GM19397 (cell line): ENCODE measurements around the gene ZNF93.
"Not testable (repeated sequence)": the region's sequence is repeated elsewhere in the genome, so short reads cannot be mapped to it uniquely, and the experiment has no call there.

ENCODE experiments used
- ATAC-seq: cut with Tn5 transposase; IDR thresholded peaks from one replicate; pipeline ENCODE4 v1.9.1; 2021; ENCODE audit warnings: mild to moderate bottlenecking, moderate library complexity; ENCODE audit not compliant: unreplicated experiment

ZNF93 gene

DNA sequence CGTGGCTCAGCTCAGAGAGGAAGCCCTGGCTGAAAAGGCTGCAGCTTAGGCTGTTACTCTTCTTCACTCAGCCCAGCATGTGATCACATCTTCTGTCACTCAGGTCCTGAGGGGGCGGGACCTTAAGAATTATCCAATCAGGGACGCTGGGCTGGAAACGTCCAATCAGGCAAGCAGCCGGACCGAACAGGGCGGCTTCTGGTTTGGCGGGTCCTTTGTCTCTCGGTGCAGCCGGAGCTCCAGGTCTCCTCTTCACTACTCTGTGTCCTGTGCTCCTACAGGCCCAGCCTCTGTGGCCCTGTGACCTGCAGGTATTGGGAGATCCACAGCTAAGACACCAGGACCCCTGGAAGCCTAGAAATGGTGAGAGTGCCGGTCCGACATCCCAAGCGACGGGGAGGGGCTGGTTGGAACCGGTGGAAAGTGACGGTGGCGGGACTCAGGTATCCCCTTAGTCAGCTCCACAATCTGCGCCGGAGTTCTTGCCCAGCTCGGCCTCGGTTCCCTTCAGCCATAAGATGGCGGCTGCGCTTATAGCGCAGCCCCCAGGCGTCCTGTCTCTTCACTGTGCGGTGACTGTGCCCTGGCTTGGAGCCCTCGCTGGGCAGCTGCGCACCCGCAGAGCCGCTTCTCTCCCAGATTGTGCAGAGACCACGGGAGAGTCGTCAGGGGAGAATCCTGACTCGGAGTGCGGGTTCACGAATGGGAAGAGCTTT lies at the start of gene ZNF93:
ZNF93 (plus strand) TSS at position 218 of the 716 bp plus-strand sequence; CDS start at position 361, 143 bp downstream.
- ATAC-seq = peak; percentile 96

DNA sequence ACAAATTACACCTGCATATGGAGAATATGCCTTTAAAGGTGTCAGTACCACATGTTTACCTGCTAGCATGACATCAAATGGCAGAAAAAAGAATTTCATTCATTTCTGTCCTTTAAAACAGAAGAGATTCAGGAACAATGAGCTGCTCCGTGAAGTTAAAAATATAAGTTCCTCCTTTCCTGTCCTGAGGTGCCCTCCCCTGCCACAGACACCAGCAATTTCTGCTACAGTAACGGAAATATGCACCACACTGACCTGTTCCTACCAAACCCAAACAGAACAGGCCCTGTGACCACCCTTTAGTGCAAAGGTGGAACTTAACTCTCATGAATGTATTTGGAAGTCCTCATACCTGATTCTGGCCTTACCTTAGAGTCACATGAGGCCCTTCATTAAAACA lies 49.0 kb upstream of the ZNF93 start:
- not testable (repeated sequence) for ATAC-seq

DNA sequence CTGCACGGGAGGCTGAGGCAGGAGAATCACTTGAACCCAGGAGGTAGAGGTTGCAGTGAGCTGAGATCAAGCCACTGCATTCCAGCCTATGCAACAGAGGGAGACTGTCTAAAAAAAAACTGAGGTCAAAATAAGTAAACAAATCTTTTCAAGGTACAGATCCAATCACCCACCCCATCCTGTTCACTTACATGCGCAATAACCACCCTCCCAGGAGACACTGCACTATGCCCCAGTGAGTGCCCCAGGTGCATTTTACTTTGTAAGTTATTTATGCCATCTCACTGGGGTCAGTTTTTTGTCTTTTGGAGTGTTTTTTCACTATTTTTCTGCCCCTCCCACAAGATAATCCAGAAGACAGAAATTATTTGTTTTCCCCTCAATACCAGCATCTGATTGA lies 42.0 kb upstream of the ZNF93 start:
- ATAC-seq = no peak

DNA sequence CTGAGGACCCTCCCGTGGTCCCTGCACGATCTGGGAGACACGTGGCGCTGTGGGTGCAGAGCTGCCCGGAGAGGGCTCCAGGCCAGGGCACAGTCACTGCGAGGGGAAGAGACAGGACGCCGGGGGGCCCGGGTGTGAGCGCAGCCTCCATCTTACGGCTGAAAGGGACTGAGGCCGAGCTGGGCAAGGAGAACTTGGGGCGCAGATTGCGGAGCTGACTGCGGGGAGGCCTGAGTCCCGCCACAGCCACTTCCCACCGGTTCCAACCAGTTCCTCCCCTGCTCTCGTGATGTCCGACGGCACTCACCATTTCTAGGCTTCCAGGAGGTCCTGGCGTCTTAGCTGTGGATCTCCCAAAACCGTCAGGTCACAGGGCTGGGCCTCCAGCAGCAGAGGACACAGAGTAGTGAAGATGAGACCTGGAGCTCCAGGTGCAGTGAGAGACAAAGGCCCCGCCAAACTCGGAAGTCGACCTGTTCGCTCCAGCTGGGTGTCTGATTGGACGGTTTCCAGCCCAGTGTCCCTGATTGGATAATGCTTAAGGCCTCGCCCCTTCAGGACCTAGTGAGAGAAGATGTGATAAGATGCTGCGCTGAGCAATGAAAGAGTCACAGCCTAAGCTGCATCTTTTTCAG lies 39.9 kb upstream of the ZNF93 start:
- ATAC-seq = no peak

DNA sequence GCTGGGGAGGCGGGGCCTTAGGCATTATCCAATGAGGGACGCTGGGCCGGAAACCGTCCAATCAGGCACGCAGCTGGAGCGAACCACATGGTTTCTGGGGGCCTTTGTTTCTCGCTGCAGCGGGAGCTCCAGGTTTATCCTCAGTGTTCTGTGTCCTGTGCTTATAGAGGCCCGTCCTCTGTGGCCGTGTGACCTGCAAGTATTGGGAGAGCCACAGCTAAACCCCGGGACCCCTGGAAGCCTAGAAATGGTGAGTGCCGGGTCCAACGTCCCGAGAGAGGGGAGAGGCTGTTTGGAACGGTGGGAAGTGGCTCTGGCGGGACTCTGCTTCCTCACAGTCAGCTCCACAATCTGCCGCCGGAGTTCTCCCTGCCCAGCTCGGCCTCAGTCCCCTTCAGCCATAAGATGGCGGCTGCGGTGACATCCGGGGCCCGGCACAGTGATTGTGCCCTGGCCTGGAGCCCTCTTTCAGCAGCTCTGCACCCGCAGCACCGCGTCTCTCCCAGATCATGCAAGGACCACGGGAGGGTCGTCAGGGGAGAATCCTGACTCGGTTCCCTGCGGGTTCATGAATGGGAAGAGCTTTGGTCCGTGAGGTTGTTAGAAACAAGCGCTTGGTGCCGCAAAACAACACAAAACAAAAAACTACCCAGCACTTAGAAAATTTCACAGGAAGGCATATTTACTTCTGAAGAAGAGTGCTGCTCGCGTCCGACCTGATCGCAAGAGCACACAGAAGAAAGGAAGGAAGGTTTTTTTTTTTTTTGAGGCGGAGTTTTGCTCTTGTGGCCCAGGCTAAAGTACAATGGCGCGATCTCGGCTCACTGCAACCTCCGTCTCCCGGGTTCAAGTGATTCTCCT lies 34.8 kb upstream of the ZNF93 start, which contains the start of gene ZNF253:
ZNF253 (plus strand) TSS at position 133 of the 861 bp plus-strand sequence; CDS start at position 248, 115 bp downstream.
- peak; percentile 97 for ATAC-seq

DNA sequence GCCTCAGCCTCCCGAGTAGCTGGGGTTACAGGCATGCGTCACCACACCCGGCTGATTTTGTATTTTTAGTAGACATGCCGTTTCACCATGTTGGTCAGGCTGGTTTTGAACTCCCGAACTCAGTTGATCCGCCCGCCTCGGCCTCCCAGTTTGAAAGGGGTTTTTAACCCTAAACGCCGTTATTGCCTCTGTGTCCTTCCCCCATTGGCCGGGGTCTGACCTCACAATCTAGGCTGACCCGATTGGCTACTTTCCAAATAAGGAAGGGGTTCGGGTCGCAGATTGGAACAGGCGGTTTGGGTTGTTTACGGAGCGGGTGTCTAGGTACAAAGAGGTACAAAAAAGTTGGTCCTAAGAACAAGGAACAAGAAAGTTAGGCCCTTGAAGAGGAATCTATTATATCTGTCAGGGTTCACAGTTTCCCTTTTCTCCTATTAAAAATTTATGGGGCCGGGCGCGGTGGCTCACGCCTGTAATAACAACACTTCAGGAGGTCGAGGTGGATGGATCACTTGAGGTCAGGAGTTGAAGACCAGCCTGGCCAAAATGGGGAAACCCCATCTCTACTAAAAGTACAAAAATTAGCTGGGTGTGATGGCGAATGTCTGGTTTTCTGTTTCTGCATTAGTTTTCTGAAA lies 34.0 kb upstream of the ZNF93 start:
- no peak for ATAC-seq

DNA sequence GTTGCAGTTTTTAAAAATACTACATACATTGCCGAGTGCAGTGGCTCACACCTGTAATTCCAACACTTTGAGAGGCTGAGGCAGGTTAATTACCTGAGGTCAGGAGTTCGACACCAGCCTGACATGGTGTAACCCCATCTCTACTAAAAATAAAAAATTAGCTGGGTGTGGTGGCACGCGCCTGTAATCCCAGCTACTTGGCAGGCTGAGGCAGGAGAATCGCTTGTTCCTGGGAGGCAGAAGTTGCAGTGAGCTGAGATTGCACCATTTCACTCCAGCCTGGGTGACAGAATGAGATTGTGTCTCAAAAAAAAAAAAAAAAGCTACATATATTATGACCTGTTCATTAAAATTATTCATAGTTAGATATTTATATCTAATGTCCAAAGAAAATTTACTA lies 30.7 kb upstream of the ZNF93 start:
- not testable (repeated sequence) for ATAC-seq

DNA sequence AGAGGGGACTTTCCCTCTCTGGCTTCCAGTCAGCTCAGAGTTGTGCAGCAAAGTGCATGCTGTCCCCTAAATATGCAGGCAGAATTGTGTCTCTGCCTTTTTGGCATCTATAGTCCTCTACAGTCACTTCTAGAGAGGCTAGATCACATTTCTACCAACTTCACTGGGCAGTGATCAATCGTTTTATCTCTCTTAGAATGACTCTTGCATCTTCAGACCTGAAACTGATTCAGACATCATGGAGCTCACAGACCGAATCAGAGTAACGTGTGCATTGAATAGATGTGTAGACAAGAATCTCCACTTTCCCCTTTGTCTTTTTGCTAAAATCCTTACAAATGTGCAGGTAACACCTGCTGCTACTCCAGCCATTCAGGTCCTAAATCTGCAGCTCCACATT lies 28.8 kb upstream of the ZNF93 start:
- no peak for ATAC-seq

DNA sequence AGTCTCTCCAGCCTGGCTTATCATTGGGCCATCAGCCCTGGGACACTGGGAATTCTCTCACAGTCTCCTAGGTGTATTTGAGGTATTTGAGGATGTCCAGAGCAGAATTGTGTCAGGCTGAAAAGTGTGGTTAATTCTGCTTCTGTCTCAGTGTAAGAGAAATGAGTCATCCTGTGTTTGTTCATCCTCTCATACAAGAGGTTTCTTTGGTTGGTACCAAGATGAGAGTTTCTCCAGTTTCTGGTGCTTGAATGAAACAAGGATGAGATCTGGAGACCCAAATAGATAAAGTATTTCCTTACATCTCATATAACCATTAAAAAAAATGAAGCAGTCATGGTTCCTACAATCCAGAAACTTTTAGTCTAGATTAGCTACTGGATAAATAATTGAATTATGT lies 27.4 kb upstream of the ZNF93 start:
- ATAC-seq = no peak

DNA sequence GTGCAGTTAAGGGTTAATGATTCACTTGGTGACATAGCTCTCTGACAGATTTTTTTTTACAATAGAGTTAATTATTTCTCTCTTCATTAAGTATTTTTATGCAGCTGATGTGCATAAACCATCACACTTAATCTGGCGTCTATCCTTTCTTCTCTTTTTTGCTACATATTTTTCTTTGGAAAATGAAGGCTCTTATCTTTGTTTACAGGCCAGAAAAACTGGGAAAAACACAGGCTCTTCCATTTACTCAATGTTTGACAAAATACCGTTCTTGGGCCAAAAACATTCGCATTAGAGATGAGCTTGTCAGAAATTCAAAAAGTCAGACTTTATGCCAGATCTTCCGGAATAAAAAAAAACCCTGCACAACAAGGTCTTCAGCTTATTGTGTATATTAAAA lies 23.0 kb upstream of the ZNF93 start:
- no peak for ATAC-seq

DNA sequence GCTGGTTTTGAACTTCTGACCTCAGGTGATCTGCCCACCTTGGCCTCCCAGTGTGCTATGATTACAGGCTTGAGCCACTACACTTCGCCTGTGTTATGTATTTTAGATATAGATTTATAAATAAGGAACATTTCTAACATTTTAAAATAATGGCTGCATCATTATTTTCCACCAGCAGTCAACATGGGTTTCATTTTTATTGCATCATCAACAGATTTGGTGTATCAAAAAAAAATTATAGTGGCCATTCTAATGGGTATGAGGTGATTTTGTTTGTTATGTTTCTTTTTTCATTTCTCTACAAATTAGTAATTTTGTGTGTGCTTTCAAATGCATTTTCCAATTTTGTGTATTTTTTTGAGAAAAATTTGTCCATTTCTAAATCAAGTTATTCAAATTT lies 16.2 kb upstream of the ZNF93 start:
- ATAC-seq = no peak

DNA sequence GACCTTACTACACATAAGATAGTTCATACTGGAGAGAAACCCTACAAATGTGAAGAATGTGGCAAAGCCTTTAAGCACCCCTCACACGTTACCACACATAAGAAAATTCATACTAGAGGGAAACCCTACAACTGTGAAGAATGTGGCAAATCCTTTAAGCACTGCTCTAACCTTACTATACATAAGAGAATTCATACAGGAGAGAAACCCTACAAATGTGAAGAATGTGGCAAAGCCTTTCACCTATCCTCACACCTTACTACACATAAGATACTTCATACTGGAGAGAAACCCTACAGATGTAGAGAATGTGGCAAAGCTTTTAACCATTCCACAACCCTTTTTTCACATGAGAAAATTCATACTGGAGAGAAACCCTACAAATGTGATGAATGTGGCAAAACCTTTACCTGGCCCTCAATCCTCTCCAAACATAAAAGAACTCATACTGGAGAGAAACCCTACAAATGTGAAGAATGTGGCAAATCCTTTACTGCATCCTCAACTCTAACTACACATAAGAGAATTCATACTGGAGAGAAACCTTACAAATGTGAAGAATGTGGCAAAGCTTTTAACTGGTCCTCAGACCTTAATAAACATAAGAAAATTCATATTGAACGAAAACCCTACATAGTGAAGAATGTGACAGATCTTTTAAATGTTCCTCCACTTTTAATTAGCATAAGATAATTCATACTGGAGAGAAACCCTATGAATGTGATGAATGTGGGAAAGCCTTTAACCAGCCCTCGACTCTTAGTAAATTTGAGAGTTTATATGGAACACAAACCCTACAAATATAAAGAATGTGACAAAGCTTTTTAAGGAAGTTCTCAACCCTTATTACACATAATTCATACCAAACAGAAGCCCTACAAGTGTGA lies 8.4 kb upstream of the ZNF93 start:
- not testable (repeated sequence) for ATAC-seq

DNA sequence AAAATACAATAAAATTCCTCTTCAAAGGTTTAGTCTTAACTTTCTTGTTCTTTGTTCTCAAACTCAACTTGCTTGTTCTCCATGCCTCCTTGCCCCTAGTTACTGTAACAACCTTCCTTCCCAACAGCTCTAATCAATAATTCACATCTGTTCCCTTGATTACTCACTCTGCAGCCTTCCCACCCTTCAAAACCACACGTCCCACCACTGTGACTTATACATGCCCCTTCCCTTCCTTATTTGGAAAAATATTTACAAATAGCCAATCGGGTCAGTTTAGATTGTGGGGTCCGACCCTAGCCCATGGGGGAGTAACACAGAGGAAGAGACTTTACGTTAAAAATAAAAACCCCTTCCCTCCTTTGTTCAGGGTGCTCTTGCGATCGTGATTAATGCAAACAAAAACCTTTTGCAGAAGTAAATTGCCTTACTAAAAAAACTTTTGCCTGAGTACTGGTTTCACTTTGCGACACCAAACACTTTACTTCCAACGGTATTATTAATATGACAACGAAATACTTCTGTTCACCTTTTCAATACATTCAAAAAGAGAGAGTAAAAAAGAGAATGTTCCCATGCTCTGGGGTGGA lies 512 bp upstream of the ZNF93 start:
- ATAC-seq = no peak

DNA sequence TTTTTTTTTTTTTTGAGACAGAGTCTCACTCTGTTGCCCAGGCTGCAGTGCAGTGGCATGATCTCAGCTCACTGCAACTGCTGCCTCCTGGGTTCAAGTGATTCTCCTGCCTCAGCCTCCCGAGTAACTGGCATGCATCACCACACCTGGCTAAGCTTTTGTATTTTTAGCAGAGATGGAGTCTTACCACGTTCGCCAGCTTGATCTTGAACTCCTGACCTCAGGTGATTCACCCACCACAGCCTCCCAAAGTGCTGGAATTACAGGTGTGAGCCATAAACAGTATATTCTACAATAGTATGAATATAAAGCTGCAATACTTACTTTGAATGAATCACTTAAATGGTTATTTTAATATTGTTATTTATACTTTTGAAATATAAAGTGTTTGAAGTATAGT lies 6.8 kb downstream of the ZNF93 start:
- ATAC-seq = not testable (repeated sequence)

DNA sequence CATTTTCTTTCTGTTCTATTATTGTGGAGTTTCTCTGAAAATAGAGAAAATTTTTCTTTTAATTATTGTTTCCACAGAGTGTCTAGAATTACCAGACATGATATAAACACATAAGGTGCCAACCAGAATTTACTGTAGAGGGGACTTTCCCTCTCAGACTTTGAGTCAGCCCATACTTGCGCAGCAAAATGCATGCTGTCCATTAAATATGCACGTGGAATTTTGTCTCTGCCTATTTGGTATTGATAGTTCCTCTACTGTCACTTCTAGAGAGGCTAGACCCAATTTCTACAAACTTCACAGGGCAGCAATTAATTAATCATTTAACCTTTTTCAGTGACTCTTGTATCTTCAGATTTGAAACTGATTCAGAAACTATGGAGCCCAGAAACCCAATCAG lies 8.9 kb downstream of the ZNF93 start:
- no peak for ATAC-seq

DNA sequence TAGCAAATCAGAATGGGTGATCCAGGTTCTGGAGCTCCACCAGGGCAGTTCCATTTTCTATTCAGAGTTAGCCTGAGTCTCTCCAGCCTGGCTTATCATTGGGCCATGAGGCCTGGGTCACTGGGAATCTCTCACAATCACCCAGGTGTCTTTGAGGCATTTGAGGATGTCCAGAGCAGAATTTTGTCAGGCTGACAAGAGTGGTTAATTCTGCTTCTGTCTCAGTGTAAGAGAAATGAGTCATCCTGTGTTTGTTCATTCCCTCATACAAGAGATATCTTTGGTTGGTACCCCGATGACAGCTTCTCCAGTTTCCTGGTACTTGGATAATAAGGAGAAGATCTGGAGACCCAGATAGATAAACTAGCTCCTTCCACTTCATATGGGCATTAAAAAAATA lies 10.4 kb downstream of the ZNF93 start:
- ATAC-seq = no peak

DNA sequence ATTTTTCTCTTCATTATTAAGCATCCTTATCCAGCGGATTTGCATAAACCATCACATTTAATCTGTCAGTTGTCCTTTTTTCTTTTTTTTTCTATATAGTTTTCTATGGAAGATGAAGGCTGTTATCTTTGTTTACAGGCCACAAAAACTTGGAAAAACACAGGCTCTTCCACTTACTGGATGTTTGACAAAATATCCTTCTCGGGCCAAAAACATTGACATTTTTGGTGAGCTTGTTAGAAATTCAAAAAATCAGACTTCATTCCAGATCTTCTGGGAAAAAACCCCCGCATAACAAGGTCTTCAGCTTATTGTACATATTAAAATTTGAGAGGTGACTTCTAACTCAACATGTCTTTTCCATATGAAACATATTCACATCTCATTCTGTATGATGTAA lies 13.8 kb downstream of the ZNF93 start:
- no peak for ATAC-seq

DNA sequence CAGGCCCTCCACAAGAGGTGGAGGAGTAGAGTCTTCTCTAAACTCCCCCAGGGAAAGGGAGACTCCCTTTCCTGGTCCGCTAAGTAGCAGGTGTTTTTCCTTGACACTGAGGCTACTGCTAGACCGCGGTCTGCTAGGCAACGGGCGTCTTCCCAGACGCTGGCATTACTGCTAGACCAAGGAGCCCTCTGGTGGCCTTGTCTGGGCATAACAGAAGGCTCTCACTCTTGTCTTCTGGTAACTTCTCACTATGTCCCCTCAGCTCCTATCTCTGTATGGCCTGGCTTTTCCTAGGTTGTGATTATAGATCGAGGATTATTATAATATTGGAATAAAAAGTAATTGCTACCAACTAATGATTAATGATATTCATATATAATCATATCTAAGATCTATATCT lies 29.7 kb downstream of the ZNF93 start:
- ATAC-seq = not testable (repeated sequence)

DNA sequence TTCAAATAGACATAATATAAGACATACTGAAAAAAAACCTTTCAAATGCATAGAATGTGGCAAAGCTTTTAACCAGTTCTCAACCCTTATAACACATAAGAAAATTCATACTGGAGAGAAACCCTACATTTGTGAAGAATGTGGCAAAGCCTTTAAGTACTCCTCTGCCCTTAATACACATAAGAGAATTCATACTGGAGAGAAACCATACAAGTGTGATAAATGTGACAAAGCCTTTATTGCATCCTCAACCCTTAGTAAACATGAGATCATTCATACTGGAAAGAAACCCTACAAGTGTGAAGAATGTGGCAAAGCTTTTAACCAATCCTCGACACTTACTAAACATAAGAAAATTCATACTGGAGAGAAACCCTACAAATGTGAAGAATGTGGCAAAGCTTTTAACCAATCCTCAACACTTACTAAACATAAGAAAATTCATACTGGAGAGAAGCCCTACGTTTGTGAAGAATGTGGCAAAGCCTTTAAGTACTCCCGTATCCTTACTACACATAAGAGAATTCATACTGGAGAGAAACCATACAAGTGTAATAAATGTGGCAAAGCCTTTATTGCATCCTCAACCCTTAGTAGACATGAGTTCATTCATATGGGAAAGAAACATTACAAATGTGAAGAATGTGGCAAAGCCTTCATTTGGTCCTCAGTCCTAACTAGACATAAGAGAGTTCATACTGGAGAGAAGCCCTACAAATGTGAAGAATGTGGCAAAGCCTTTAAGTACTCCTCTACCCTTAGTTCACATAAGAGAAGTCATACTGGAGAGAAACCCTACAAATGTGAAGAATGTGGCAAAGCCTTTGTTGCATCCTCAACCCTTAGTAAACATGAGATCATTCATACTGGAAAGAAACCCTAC lies 32.9 kb downstream of the ZNF93 start:
- not testable (repeated sequence) for ATAC-seq
